NB4 (cell line): ENCODE results near the gene MAPK8IP3.

ENCODE experiments used
- CTCF ChIP-seq: IDR thresholded peaks from one replicate; pipeline ENCODE4 v1.5.1; 2012; ENCODE audit warnings: low read depth, low read length
- MYC ChIP-seq: IDR thresholded peaks from 2 replicates; pipeline ENCODE4 v1.6.1; 2011; ENCODE audit warnings: low read depth, low read length
- POLR2A ChIP-seq: IDR thresholded peaks from 2 replicates; pipeline ENCODE4 v1.6.1; 2011; ENCODE audit warnings: mild to moderate bottlenecking; ENCODE audit not compliant: insufficient read length; ENCODE audit errors: extremely low read depth

GRCh38 chr16:1706386-1707192 is 594 bp downstream of the MAPK8IP3 start:
- TF ChIP-seq CTCF (no peak), MYC (peak; percentile 11; the same call in 1 of the 2 replicates), POLR2A (no peak)
